HG03066 (cell line): Measurements from ENCODE around the gene CACHD1.

Source experiments
- ATAC-seq: cut with Tn5 transposase; IDR thresholded peaks from one replicate; pipeline ENCODE4 v1.9.1; 2021; ENCODE audit warnings: low read depth; ENCODE audit not compliant: unreplicated experiment

The CACHD1 gene

GRCh38 chr1:64472805-64473204, 2.9 kb downstream of the CACHD1 start:
- no peak for ATAC-seq

- ATAC-seq: no peak
These were observed 3.4 kb downstream of the CACHD1 start for GRCh38 chr1:64473367-64473766.

- no peak for ATAC-seq
These were observed 4.2 kb downstream of the CACHD1 start for GRCh38 chr1:64474133-64474532.

DNA sequence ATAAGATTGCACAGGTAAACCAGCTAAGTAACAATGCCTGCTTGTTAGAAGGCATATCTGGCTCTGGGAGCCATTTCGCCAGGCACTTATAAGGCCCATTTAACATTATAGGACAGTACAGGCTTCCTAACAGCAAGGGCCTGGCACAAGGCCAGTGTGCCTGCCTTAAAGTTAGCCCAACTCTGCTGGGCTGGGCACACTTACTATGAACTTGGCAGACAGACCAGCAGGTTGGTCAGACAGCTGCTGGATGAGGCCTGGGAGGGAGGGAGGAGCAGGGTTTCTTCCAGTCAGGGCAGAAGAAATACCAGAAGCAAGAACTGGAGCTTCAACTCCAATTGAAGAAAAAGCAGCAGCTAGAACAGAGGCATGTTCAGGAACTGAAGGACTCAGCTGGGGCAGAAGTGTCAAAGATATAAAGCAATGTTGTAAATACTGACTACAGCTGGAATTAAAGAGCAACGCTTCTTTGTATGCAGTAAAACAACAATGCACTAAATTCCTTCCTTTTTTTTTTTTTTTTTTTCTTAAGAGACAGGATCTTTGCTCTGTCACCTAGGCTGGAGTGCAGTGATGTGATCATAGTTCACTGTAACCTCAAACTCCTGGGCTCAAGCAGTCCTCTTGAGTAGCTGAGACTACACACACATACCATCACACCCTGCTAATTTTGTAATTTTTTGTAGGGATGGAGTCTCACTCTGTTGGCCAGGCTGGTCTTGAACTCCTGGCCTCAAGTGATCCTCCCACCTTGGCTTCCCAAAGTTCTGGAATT, 4.9 kb downstream of the CACHD1 start:
- no peak for ATAC-seq

GRCh38 chr1:64476251-64476952, 6.5 kb downstream of the CACHD1 start:
- no peak for ATAC-seq

GRCh38 chr1:64478594-64479470, 8.9 kb downstream of the CACHD1 start:
- no peak for ATAC-seq

- ATAC-seq: no peak
These were observed 9.9 kb downstream of the CACHD1 start for GRCh38 chr1:64479874-64480273.

DNA sequence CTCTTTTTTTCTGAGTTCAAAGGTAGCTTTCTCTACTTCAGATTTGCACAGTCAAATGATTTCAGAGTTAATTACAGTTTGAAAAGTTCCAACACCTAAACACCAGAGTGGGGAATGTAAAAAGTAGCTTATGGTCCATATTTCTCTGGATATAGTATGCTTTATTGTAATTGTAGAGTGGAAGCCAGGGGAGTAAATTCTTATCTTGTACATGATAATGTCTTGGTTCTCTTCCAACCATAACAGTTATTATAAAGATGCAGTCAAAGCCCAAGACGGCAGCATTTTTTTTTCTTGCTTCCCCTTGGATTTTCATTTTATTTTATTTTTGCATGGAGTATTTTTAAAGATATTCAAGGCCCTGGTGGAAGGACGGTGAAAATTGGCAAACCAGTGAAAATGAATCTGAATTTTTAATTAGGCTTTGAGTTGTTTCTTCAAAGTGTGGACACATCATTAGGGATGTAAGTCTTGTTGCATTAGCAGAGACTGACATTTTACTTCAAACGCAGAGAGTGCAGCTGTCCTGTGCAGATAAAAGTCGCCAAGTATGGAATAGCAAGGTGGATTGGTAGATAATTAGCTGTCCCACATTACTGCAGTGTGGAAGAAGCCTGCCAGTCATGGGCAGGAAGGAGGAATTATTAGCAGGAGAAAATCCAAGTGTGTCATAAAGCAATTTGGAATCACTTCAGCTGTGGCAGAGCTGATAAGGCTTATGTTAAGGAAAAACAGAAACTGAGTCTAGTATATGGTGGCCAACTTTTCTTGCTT, 11.3 kb downstream of the CACHD1 start:
- ATAC-seq: no peak

DNA sequence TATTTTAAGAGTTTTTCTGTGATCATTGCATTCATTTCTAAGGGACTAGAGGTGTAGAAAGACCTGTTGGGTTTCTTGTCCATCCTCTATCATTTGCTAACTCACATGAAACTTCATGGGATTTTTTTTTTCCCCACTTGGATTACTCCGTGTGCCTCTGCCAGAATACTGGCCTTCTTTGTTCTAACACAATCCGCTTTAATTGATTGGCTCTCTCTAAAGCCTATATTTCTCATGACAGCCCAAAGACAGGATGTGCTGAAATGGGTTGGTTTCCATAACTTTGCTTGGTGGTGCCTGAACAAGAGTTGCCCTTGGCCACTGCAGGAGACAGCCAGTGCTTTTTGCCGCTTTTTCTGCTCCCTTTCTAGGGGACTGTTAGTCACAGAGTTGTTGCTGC, 12.2 kb downstream of the CACHD1 start:
- no peak for ATAC-seq

GRCh38 chr1:64482720-64483119, 12.8 kb downstream of the CACHD1 start:
- ATAC-seq: no peak

GRCh38 chr1:64483731-64484414, 13.9 kb downstream of the CACHD1 start:
- no peak for ATAC-seq

DNA sequence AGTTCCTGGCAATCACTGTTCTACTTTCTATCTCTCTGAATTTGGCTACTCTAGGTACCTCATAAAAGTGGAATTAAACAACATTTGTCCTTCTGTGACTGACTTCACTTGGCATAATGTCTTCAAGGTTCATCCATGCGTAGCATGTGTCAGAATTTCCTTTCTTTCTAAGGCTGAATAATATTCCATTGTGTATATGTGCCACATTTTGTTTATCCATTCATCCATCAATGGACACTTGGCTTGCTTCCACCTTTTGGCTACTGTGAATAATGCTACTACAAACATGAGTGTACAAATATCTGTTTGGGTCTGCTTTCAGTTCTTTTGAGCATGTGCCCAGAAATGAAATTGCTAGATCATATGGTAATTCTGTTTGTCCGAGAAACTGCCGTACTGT, 14.7 kb downstream of the CACHD1 start:
- no peak for ATAC-seq

GRCh38 chr1:64486193-64486592, 16.3 kb downstream of the CACHD1 start:
- ATAC-seq: no peak

DNA sequence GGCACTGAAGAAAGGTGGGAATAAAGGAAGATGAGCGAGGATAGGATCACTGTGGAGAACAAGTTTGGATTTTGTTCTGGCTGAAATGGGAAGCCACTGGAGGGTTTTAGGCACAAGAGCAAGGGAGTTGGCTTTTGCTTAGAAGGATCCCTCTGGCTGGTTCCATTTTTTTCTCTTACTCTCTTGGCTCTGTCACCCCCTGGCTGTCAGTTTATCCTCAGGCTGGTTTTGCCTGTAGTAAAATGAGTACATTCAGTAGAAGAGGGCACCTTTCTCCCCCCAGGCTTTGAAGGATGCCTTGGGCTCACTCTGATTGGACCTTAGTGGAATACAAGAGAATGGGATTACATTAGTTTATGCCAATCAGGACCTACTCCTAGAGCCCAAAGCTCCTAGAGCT, 17.1 kb downstream of the CACHD1 start:
- no peak for ATAC-seq

GRCh38 chr1:64488862-64489261, 18.9 kb downstream of the CACHD1 start:
- no peak for ATAC-seq

DNA sequence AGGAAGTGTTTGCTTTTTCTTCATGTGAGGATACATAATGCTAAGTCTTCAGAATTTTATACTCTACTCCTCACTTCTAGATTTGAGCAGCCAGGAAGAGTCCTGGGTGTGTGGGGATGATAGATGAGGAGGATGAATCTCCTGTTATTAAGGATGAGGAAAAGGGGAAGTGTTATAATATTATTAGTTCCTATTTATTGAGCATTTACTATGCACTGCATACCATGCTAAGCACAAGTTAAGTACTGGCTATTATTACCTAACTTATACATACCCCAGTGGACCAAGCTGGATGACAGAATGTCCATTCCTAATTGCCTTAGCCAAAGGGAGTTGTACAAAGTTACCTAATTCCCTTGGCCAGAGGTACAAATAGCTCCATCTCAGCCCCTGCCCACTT, 19.8 kb downstream of the CACHD1 start:
- ATAC-seq: no peak

GRCh38 chr1:64490213-64490818, 20.4 kb downstream of the CACHD1 start:
- no peak for ATAC-seq

- ATAC-seq: no peak
These were observed 22.5 kb downstream of the CACHD1 start for GRCh38 chr1:64492424-64492823.

DNA sequence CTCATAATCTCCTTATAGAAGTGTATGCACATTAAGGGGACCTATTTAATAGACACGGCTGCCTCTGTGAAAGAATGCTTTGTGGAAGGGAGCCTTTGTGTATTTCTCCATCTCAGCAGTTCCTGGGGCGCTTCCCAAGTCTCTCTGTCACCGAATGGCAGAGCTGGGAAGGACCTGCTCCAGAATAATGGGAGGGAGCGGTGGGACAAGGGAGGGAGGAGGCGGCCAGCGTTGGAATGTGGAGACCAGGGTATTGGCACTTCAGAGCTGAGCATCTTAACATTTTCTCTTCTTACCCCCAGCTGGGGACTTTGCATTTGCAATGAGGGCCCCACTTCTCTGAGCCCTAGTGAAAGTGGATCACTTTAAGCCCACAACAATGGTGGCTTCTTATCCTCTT, 23.9 kb downstream of the CACHD1 start:
- ATAC-seq: no peak

DNA sequence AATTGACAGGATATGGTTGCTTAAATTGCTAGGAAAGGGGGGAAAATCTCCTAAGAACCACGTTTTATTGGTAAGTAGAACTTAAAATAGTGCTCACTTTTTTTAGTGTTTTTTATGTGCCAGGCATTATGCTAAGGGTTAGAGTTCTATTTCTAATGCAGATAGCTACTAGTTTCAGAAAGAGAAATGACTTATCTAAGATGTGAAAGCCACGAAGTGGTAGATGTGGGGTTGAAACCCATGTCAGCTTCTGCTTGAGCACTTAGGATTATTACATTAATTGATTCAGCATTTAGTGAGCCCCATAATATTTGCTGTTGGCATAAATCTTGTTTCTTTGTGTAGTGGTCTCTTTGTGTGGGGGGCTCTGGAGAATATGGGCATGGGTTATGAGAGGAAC, 24.7 kb downstream of the CACHD1 start:
- no peak for ATAC-seq
